SK-N-SH treated with all-trans-retinoic acid at 6 μM for 48 hours (cell line): ENCODE results near the gene FAM163A.

Source experiments
- ATAC-seq: fragments of 200-7000 bp; cut with Tn5 transposase; 3 replicates; pipeline ENCODE4 v1.9.1; 2020; ENCODE audit warnings: mild to moderate bottlenecking, moderate library complexity
- CSDC2 ChIP-seq: fragments of 250-450 bp; sonication (Bioruptor Pico); IDR thresholded peaks from 2 replicates; pipeline ENCODE4 v1.5.0; 2020; ENCODE audit warnings: mild to moderate bottlenecking, moderate library complexity
- ESRRG ChIP-seq: fragments of 250-450 bp; sonication (Bioruptor Pico); IDR thresholded peaks from 2 replicates; pipeline ENCODE4 v1.6.1; 2021; ENCODE audit warnings: mild to moderate bottlenecking
- ISL1 ChIP-seq: fragments of 250-450 bp; sonication (Bioruptor Pico); IDR thresholded peaks from 2 replicates; pipeline ENCODE4 v2.1.2; 2022; ENCODE audit warnings: mild to moderate bottlenecking, moderate library complexity
- PATZ1 ChIP-seq: fragments of 250-450 bp; sonication (Bioruptor Pico); IDR thresholded peaks from 2 replicates; pipeline ENCODE4 v1.8.0; 2020; ENCODE audit warnings: mild to moderate bottlenecking, moderate library complexity, borderline replicate concordance
- RARB ChIP-seq: fragments of 250-450 bp; sonication (Bioruptor Pico); IDR thresholded peaks from 2 replicates; pipeline ENCODE4 v1.8.0; 2021; ENCODE audit warnings: mild to moderate bottlenecking, moderate library complexity
- SNAI2 ChIP-seq: fragments of 250-450 bp; sonication (Bioruptor Pico); IDR thresholded peaks from 2 replicates; pipeline ENCODE4 v1.5.0; 2020; ENCODE audit warnings: mild to moderate bottlenecking, moderate library complexity
- ZNF8 ChIP-seq: fragments of 450-650 bp; formaldehyde crosslinking; IDR thresholded peaks from 2 replicates; pipeline ENCODE4 v1.5.0; 2020; ENCODE audit warnings: mild to moderate bottlenecking, moderate library complexity
- TF ChIP-seq, protein P1 (sequence below): fragments of 250-450 bp; sonication (Bioruptor Pico); IDR thresholded peaks from 2 replicates; pipeline ENCODE4 v1.5.1; 2021; ENCODE audit warnings: mild to moderate bottlenecking, moderate library complexity

FAM163A gene

DNA sequence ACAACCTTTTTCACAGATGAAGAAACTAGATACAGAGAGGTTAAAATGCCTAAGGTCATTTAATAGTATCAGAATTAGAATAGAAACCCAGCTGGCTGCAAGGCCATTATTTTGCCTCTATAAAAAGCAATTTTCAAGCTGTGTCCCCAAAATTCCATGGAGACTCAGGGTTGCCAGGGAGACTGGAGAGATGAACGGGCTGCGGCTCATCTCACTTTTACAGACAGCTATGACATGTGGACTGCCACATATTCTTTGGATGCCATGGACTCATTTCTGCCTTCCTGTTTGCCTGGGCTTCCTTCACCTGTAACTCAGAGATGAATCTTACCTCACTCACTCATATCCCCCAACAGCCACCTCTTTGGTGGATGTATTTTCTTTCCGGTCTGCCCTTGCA lies 117.6 kb downstream of the FAM163A start:
- TF ChIP-seq, protein P1, sequence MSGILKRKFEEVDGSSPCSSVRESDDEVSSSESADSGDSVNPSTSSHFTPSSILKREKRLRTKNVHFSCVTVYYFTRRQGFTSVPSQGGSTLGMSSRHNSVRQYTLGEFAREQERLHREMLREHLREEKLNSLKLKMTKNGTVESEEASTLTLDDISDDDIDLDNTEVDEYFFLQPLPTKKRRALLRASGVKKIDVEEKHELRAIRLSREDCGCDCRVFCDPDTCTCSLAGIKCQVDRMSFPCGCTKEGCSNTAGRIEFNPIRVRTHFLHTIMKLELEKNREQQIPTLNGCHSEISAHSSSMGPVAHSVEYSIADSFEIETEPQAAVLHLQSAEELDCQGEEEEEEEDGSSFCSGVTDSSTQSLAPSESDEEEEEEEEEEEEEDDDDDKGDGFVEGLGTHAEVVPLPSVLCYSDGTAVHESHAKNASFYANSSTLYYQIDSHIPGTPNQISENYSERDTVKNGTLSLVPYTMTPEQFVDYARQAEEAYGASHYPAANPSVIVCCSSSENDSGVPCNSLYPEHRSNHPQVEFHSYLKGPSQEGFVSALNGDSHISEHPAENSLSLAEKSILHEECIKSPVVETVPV (CRISPR knock-in tag): no peak
- no peak for ATAC-seq

DNA sequence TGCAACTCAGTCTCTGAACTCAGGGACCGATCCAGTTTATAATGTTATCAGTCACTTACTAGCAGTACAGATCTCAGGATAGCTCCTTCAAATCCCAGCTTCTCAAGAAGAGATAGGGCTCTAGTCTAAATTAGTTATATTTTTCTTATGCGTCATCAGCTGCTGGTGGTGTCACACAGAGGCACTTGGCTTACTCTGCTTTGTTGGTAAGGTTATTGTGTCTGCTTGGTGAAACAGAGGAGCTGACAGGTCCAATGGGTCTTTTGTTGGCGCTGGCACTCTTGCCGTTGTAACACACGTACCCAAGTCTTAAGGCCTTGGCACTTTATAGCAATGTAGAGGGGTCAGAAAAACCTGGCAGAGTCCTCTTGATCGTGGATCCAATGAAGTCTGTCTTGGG lies 122.3 kb downstream of the FAM163A start:
- no peak for TF ChIP-seq ZNF8
- no peak for TF ChIP-seq RARB (CRISPR knock-in tag)
- TF ChIP-seq SNAI2 (CRISPR knock-in tag): no peak
- no peak for TF ChIP-seq PATZ1 (CRISPR knock-in tag)
- TF ChIP-seq, protein P1 (CRISPR knock-in tag): no peak
- TF ChIP-seq CSDC2: no peak
- no peak for TF ChIP-seq ISL1 (CRISPR knock-in tag)
- no peak for TF ChIP-seq ESRRG
- ATAC-seq: no peak
